Mesenchymal stem cell (in vitro differentiated cells and primary cell): ENCODE measurements around the gene CD6.

Experiments
- DNase-seq: peaks from one replicate; pipeline ENCODE4 v3.0.0-alpha.2; 2013
- H2AFZ ChIP-seq: one replicate; pipeline ENCODE4 v1.6.1; 2013; ENCODE audit warnings: low read depth, mild to moderate bottlenecking, control low read depth, inconsistent platforms, low read length, moderate library complexity
- H2AK5ac ChIP-seq: 2 replicates; pipeline ENCODE4 v1.6.1; 2013; ENCODE audit warnings: low read length, moderate library complexity, mild to moderate bottlenecking, inconsistent platforms; ENCODE audit not compliant: severe bottlenecking
- H2BK120ac ChIP-seq: one replicate; pipeline ENCODE4 v1.6.1; 2013; ENCODE audit warnings: low read depth, mild to moderate bottlenecking, inconsistent platforms, low read length, moderate library complexity
- H2BK12ac ChIP-seq, 2 experiments: one replicate each; pipeline ENCODE4 v1.6.1; 2013; ENCODE audit warnings: inconsistent platforms in 2 of 2, low read length in 2 of 2, mild to moderate bottlenecking in 2 of 2, moderate library complexity in 2 of 2, control low read depth in 1 of 2
- H2BK15ac ChIP-seq: one replicate; pipeline ENCODE4 v1.6.1; 2013; ENCODE audit warnings: mild to moderate bottlenecking, low read depth, inconsistent platforms; ENCODE audit not compliant: poor library complexity, severe bottlenecking
- H2BK5ac ChIP-seq: 2 replicates; pipeline ENCODE4 v1.6.1; 2013; ENCODE audit warnings: low read depth, mild to moderate bottlenecking, low read length, control low read depth, inconsistent platforms; ENCODE audit not compliant: poor library complexity, severe bottlenecking
- H3K14ac ChIP-seq, 2 experiments: one replicate each; pipeline ENCODE4 v1.6.1; 2013; ENCODE audit warnings: inconsistent platforms in 2 of 2, low read length in 2 of 2, control low read depth in 1 of 2, mild to moderate bottlenecking in 1 of 2, moderate library complexity in 1 of 2
- H3K18ac ChIP-seq, 2 experiments: one replicate each; pipeline ENCODE4 v1.6.1; 2013; ENCODE audit warnings: inconsistent platforms in 2 of 2, low read length in 2 of 2, control low read depth in 1 of 2, low read depth in 1 of 2, mild to moderate bottlenecking in 1 of 2
- H3K23ac ChIP-seq, 2 experiments: one replicate each; pipeline ENCODE4 v1.6.1; 2013; ENCODE audit warnings: inconsistent platforms in 2 of 2, low read length in 2 of 2, mild to moderate bottlenecking in 2 of 2, moderate library complexity in 2 of 2, control low read depth in 1 of 2
- H3K27ac ChIP-seq: 2 replicates; pipeline ENCODE4 v1.5.1; 2013; ENCODE audit warnings: mild to moderate bottlenecking, moderate library complexity, low read length, control low read depth, inconsistent platforms; ENCODE audit not compliant: poor library complexity, severe bottlenecking
- H3K27me3 ChIP-seq, 2 experiments: 2 replicates each; pipeline versions ENCODE4 v1.6.1 to v1.7.0; 2013; ENCODE audit warnings: low read length in 2 of 2, mild to moderate bottlenecking in 2 of 2, moderate library complexity in 2 of 2, control low read depth in 1 of 2, inconsistent platforms in 1 of 2; ENCODE audit not compliant: control insufficient read depth in 1 of 2, insufficient read depth in 1 of 2
- H3K36me3 ChIP-seq, 2 experiments: 2 replicates each; pipeline versions ENCODE4 v1.6.1 to v1.7.0; 2013; ENCODE audit warnings: low read length in 2 of 2, control low read depth in 1 of 2, inconsistent platforms in 1 of 2, low read depth in 1 of 2, mild to moderate bottlenecking in 1 of 2; ENCODE audit not compliant: insufficient read depth in 2 of 2, control insufficient read depth in 1 of 2
- H3K4ac ChIP-seq, 2 experiments: one replicate each; pipeline ENCODE4 v1.6.1; 2013; ENCODE audit warnings: inconsistent platforms in 2 of 2, low read length in 2 of 2, mild to moderate bottlenecking in 2 of 2, moderate library complexity in 2 of 2, control low read depth in 1 of 2, low read depth in 1 of 2
- H3K4me1 ChIP-seq: 2 replicates; pipeline ENCODE4 v1.6.1; 2013; ENCODE audit warnings: low read depth, low read length, control low read depth; ENCODE audit not compliant: control insufficient read depth, insufficient read depth
- H3K4me2 ChIP-seq: 2 replicates; pipeline ENCODE4 v1.6.1; 2013; ENCODE audit warnings: low read length, mild to moderate bottlenecking, inconsistent platforms; ENCODE audit not compliant: poor library complexity, severe bottlenecking
- H3K4me3 ChIP-seq, 2 experiments: 2 replicates each; pipeline versions ENCODE4 v1.5.1 to v1.7.0; 2013; ENCODE audit warnings: low read length in 2 of 2, mild to moderate bottlenecking in 2 of 2, control low read depth in 1 of 2, low read depth in 1 of 2; ENCODE audit not compliant: insufficient read depth in 1 of 2
- H3K79me1 ChIP-seq: replicated peaks from 2 replicates; pipeline ENCODE4 v1.6.1; 2013; ENCODE audit warnings: mild to moderate bottlenecking, control low read depth, low read length, inconsistent platforms; ENCODE audit not compliant: poor library complexity, severe bottlenecking
- H3K9ac ChIP-seq: 2 replicates; pipeline ENCODE4 v1.7.0; 2013; ENCODE audit warnings: mild to moderate bottlenecking, low read length, moderate library complexity
- H3K9me3 ChIP-seq: 2 replicates; pipeline ENCODE4 v1.7.0; 2013; ENCODE audit warnings: mild to moderate bottlenecking, low read length; ENCODE audit not compliant: control insufficient read depth
- H4K8ac ChIP-seq: one replicate; pipeline ENCODE4 v1.6.1; 2013; ENCODE audit warnings: inconsistent platforms, mild to moderate bottlenecking, low read length, moderate library complexity
- H4K91ac ChIP-seq: one replicate; pipeline ENCODE4 v1.6.1; 2013; ENCODE audit warnings: mild to moderate bottlenecking, low read length, inconsistent platforms
- WGBS: methylation state at CpG from one replicate; pipeline ENCODE4 v1.1.7; 2013; ENCODE audit warnings: mixed read lengths; 5-methylcytosine and 5-hydroxymethylcytosine counted together

CD6 gene

DNA sequence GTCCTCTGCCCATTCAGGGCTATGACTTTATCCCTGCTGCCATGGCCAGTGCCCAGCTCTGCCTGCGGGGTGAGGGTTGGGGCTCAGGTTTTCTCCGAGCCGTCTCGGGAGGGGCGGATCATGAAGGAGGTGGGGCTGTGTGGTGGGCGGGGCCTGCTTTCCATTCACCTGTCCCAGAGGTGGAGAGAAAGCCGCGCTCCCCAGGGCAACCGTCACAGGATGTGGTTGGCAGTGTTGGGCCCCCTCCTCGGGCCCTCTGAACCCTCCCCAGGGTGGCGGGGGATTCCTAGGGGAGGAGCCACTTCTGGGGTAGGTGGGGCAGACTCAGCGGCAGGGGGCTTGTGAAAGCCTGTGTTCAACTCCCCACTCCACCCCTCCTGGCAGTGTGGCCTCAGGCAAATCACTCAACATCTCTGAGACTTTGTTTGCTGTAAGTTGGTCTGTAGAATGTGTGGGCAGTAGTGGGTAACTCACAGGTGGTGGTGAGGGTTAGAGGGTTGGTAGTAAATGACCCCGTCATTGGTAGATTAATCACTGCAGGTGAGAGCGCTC, 50.3 kb downstream of the CD6 start:
- peaks cover 47 to 94% of the 10 kb centered on the region in 2 experiments for H3K27me3 ChIP-seq
- no peak for DNase-seq
- no peak overlapping the region for H2BK15ac ChIP-seq
- no peak overlapping the region for H2AFZ ChIP-seq
- no peak overlapping the region for H3K4ac ChIP-seq
- no peak overlapping the region for H4K8ac ChIP-seq
- H2BK120ac ChIP-seq = no peak overlapping the region
- H3K4me3 ChIP-seq = peak overlapping the region in 1 of 2 experiments; percentile 10
- H3K23ac ChIP-seq = no peak overlapping the region
- H2BK5ac ChIP-seq = no peak overlapping the region
- H2BK12ac ChIP-seq = no peak overlapping the region
- H3K14ac ChIP-seq = no peak overlapping the region
- peaks cover 12% of the 10 kb centered on the region for H3K4me1 ChIP-seq
- H3K18ac ChIP-seq = no peak overlapping the region
- 15% methylated on average over 12 of the region's 14 CpGs for whole genome bisulfite sequencing
- no peaks in the 10 kb centered on the region for H3K79me1 ChIP-seq
- no peak overlapping the region for H3K9ac ChIP-seq
- H3K4me2 ChIP-seq = peak overlapping the region; percentile 47
- H4K91ac ChIP-seq = no peak overlapping the region
- H3K27ac ChIP-seq = no peak overlapping the region
- peaks cover 3% of the 10 kb centered on the region for H3K9me3 ChIP-seq
- H3K36me3 ChIP-seq = no peaks in the 10 kb centered on the region
- no peak overlapping the region for H2AK5ac ChIP-seq

DNA sequence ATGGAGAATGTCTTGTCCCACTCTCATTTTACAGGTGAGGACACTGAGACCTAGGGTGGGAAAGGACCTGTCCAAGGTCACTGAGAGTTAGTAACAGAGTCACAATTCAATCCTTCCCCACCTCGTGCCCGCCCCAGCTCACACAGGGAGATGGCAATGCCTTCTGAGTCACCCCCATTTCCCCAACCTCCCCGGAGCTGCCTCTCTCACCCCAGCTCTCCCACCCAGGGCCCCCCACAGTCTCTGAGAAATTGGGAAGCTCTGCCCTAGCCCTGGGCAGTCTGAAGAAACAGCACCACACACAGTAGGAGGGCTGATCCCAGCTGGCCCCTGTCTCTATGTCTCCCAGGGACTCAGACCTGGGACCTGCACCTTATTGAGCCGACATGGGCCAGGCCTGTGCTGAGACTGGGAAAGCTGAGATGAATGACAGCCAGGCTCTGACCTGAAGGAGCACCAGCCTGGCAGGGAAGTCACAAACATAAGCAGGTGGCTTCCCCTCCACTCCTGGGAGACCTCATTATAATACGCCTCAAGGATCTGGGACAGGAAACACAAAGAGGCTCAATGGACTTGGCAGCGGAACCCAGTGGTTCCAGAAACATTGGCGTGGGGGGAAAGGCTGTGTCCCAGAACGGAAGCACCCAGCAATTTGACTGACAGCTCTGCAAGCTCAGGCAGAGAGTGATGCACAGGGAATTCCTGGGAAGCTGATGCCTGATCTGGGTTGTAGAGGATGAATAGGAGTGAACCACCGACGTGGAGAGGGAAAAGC, 51.0 kb downstream of the CD6 start:
- Histone ChIP-seq H2BK12ac (no peak overlapping the region), H2AK5ac (no peak overlapping the region), H3K14ac (no peak overlapping the region), H3K79me1 (no peaks in the 10 kb centered on the region), H2BK120ac (no peak overlapping the region), H3K4me3 (no peak overlapping the region), H3K9me3 (peaks cover 3% of the 10 kb centered on the region), H2BK15ac (no peak overlapping the region), H2BK5ac (no peak overlapping the region), H3K4me2 (no peak overlapping the region), H4K8ac (no peak overlapping the region), H2AFZ (no peak overlapping the region), H3K18ac (no peak overlapping the region), H3K27me3 (peaks cover 47 to 94% of the 10 kb centered on the region in 2 experiments), H3K4ac (no peak overlapping the region), H3K36me3 (no peaks in the 10 kb centered on the region), H3K27ac (no peak overlapping the region), H3K4me1 (peaks cover 9% of the 10 kb centered on the region), H3K9ac (no peak overlapping the region), H3K23ac (no peak overlapping the region), H4K91ac (no peak overlapping the region)
- DNase-seq = no peak
- WGBS = 78% methylated on average over 10 of the region's 10 CpGs

DNA sequence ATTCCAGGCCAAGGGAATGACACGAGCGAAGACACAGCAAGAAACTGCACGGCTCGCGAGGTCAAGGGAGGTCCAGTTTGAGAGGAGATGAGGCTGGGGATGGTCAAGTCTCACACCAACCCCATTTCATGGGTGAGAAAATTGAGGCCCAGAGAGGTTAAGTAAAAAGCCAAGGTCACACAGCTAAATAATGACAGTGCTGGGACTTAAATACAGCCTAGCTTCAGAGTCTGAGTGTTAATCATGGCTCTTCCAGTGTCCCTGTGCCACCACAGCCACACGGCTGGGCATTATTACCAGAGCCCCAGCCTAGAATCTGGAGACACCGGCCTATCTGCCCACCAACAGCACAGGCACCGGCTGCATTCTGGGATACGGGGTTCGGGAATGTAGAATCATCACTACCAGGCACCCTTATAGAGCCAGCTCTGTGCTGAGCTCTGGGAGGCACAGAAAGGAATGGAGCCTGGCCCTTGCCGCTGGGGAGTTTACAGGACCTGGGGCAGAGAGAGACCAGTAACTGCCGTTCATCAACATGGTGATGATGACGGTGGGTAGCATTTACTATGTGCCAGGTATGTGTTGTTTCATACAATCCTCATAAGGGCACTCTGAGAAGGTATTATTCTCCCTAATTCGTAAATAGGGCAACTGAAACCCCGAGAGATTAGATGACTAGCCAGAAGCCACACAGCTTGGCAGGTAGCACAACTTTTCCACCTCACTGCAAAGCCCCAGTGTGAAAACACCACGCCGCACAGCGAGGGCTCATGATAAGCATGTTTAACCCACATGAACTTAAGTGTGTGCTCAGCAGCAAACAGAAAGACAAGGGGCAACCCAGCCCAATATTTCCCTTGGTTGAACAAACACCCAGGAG, 51.8 kb downstream of the CD6 start:
- Histone ChIP-seq H3K4me3 (no peak overlapping the region), H2AFZ (no peak overlapping the region), H3K4me2 (no peak overlapping the region), H3K18ac (no peak overlapping the region), H3K4me1 (peaks cover 8% of the 10 kb centered on the region), H3K9ac (no peak overlapping the region), H2BK12ac (no peak overlapping the region), H2BK120ac (no peak overlapping the region), H3K36me3 (no peaks in the 10 kb centered on the region), H2BK15ac (no peak overlapping the region), H3K27me3 (peaks cover 47 to 90% of the 10 kb centered on the region in 2 experiments), H3K79me1 (no peaks in the 10 kb centered on the region), H3K23ac (no peak overlapping the region), H3K4ac (no peak overlapping the region), H4K91ac (no peak overlapping the region), H3K9me3 (peaks cover 3% of the 10 kb centered on the region), H4K8ac (no peak overlapping the region), H2BK5ac (no peak overlapping the region), H3K27ac (no peak overlapping the region), H3K14ac (no peak overlapping the region), H2AK5ac (no peak overlapping the region)
- DNase-seq = no peak
- WGBS = 87% methylated on average over 18 of the region's 18 CpGs

DNA sequence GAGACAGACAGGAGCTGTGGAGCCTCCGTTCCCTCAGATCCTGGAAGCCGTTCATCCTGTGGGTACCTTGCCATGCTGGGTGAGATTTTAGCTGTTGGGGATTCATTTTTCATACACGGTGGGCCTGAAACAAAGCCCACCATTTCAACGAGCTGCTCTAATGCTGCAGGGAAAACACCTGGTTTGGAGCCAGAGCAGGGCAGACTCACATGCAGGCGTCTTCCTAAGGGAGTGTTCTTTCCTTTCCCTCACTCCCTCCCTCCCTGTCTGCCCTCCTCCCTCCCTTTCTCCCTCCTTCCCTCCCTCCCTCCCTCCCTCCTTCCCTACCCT, 52.5 kb downstream of the CD6 start:
- Histone ChIP-seq H3K9me3 (peaks cover 3% of the 10 kb centered on the region), H3K14ac (no peak overlapping the region), H2AK5ac (no peak overlapping the region), H3K23ac (no peak overlapping the region), H3K79me1 (no peaks in the 10 kb centered on the region), H2BK15ac (no peak overlapping the region), H4K8ac (no peak overlapping the region), H3K18ac (no peak overlapping the region), H2BK120ac (no peak overlapping the region), H2AFZ (no peak overlapping the region), H4K91ac (no peak overlapping the region), H3K27ac (no peak overlapping the region), H2BK12ac (no peak overlapping the region), H3K36me3 (no peaks in the 10 kb centered on the region), H3K4me1 (peaks cover 10% of the 10 kb centered on the region), H3K9ac (no peak overlapping the region), H2BK5ac (no peak overlapping the region), H3K4ac (no peak overlapping the region), H3K4me2 (no peak overlapping the region), H3K4me3 (no peak overlapping the region), H3K27me3 (peaks cover 47 to 84% of the 10 kb centered on the region in 2 experiments)
- 76% methylated on average over 5 of the region's 5 CpGs for WGBS
- DNase-seq = no peak
